ENCODE measurements around the gene GPATCH2.

GRCh38 chr1:217590598-217590997, 40.3 kb downstream of the GPATCH2 start:
- TF ChIP-seq CTCF (IDR thresholded peaks at IDR 0.05) (no peak), POLR2A (IDR thresholded peaks at IDR 0.05) (no peak)

Data from heart left ventricle (tissue), 13 donors.